GM12891 (cell line): ENCODE results near the gene BRCA1.
"Not testable (repeated sequence)": the region's sequence is repeated elsewhere in the genome, so short reads cannot be mapped to it uniquely, and the experiment has no call there.

Source experiments
- PAX5 ChIP-seq: IDR thresholded peaks from 2 replicates; pipeline ENCODE4 v1.6.1; 2011; ENCODE audit warnings: low read length, moderate library complexity, mild to moderate bottlenecking; ENCODE audit not compliant: insufficient read depth, severe bottlenecking
- POLR2A ChIP-seq: IDR thresholded peaks from 2 replicates; pipeline ENCODE4 v1.6.1; 2011; ENCODE audit warnings: low read depth, low read length, control low read depth
- POLR2AphosphoS5 ChIP-seq: IDR thresholded peaks from 2 replicates; pipeline ENCODE4 v1.6.1; 2011; ENCODE audit warnings: low read depth, low read length, control low read depth
- POU2F2 ChIP-seq: IDR thresholded peaks from 2 replicates; pipeline ENCODE4 v1.6.1; 2011; ENCODE audit warnings: low read depth, mild to moderate bottlenecking, control low read depth, low read length, moderate library complexity
- SPI1 ChIP-seq: IDR thresholded peaks from 2 replicates; pipeline ENCODE4 v1.6.1; 2011; ENCODE audit warnings: low read depth, low read length, control low read depth
- TAF1 ChIP-seq: IDR thresholded peaks from 2 replicates; pipeline ENCODE4 v1.6.1; 2011; ENCODE audit warnings: low read depth, low read length, control low read depth

- not testable (repeated sequence) for TF ChIP-seq POLR2AphosphoS5, POLR2A, SPI1, TAF1, PAX5, POU2F2
These were observed 72.2 kb downstream of the BRCA1 start for GRCh38 chr17:43053008-43053407.
